Gastroesophageal sphincter (tissue), 4 donors: ENCODE data around the gene ZNF747. TPM values are rescaled to one million over a fixed set of nuclear protein-coding genes. Genes with fewer than 3 reads are reported as not detected.

Experiments
- ATAC-seq: fragments of 150-250 bp; one replicate; pipeline ENCODE4 v1.9.1; 2016; ENCODE audit warnings: mild to moderate bottlenecking, moderate library complexity
- H3K27ac ChIP-seq, 4 donors: fragments of 200-600 bp; sonication (generic) in 3 of 4; 1 replicate in 3 of 4; 2 replicates in 1 of 4; pipeline ENCODE4 v1.5.1; 2016 to 2019
- H3K27me3 ChIP-seq: fragments of 200-600 bp; sonication (generic); one replicate; pipeline ENCODE4 v1.5.1; 2019
- H3K36me3 ChIP-seq, 2 donors: fragments of 200-600 bp; sonication (generic); one replicate each; pipeline ENCODE4 v1.5.1; 2019; ENCODE audit warnings: control low read depth in 1 of 2
- H3K4me1 ChIP-seq, 3 donors: fragments of 200-600 bp; sonication (generic); 1 replicate in 2 of 3; 2 replicates in 1 of 3; pipeline ENCODE4 v1.5.1; 2016 to 2019; ENCODE audit warnings: control low read depth in 2 of 3
- H3K4me3 ChIP-seq, 2 donors: fragments of 200-600 bp; sonication (generic); one replicate each; pipeline ENCODE4 v1.5.1; 2019; ENCODE audit warnings: mild to moderate bottlenecking in 1 of 2, moderate library complexity in 1 of 2
- H3K9me3 ChIP-seq, 3 donors: fragments of 200-600 bp; sonication (generic); one replicate each; pipeline ENCODE4 v1.5.1; 2017 to 2019; ENCODE audit warnings: control low read depth in 2 of 3
- EP300 ChIP-seq: sonication (generic); formaldehyde crosslinking; IDR thresholded peaks from one replicate; pipeline ENCODE4 v1.6.1; 2017; ENCODE audit warnings: antibody characterized with exemption, mild to moderate bottlenecking
- POLR2A ChIP-seq, 2 donors: fragments of 450-650 bp; IDR thresholded peaks; one replicate each; pipeline ENCODE4 v1.6.1; 2017; ENCODE audit warnings: antibody characterized with exemption in 2 of 2, mild to moderate bottlenecking in 2 of 2, moderate library complexity in 1 of 2
- POLR2AphosphoS5 ChIP-seq: sonication (generic); formaldehyde crosslinking; IDR thresholded peaks from one replicate; pipeline ENCODE4 v1.6.1; 2017; ENCODE audit warnings: antibody characterized with exemption
- WGBS, 2 donors: methylation state at CpG; one replicate each; pipeline ENCODE4 v1.1.5; 2018; ENCODE audit warnings: low coverage in 1 of 2; 5-methylcytosine and 5-hydroxymethylcytosine counted together
- total RNA-seq, 4 donors: library from RNA; depleted of rRNA; stranded (reverse); fragments of >200 nt; gene quantifications; one replicate each; pipeline ENCODE4 v1.1.0, GENCODE V29; 2016
- TF ChIP-seq, protein P1 (sequence below), 4 experiments: fragments of 200-600 bp in 2 of 4; fragments of 450-650 bp in 2 of 4; sonication (generic) in 1 of 4; IDR thresholded peaks; one replicate each; pipeline ENCODE4 v1.5.1; 2017 to 2019; ENCODE audit warnings: antibody characterized with exemption in 4 of 4, mild to moderate bottlenecking in 2 of 4, moderate library complexity in 2 of 4

The ZNF747 gene
- total RNA-seq, 4 donors from 2014 or later = 15.3 to 31.6 (median 19.3) TPM

DNA sequence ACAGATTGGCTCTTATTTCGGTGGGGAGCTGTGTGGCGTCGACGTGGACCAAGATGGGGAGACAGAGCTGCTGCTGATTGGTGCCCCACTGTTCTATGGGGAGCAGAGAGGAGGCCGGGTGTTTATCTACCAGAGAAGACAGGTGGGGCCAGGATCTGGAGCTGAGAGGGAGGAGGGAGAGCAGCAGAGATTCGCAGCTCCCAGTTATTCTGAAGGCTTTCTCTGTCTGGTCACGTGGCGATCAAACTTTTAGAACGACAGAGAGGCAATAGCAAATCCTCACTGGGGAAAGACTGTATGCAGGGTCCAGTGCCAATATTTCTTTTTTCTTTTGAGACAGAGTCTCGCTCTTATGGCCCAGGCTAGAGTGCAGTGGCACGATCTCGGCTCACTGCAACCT, 39.9 kb downstream of the ZNF747 start:
- peaks cover 23% of the 10 kb centered on the region for H3K27me3 ChIP-seq
- H3K27ac ChIP-seq = no peak overlapping the region
- no peaks in the 10 kb centered on the region for H3K4me1 ChIP-seq
- no peaks in the 10 kb centered on the region for H3K9me3 ChIP-seq
- no peaks in the 10 kb centered on the region for H3K36me3 ChIP-seq
- TF ChIP-seq POLR2A (IDR thresholded peaks at IDR 0.05) (no peak), EP300 (no peak), POLR2AphosphoS5 (no peak)
- TF ChIP-seq, protein P1, sequence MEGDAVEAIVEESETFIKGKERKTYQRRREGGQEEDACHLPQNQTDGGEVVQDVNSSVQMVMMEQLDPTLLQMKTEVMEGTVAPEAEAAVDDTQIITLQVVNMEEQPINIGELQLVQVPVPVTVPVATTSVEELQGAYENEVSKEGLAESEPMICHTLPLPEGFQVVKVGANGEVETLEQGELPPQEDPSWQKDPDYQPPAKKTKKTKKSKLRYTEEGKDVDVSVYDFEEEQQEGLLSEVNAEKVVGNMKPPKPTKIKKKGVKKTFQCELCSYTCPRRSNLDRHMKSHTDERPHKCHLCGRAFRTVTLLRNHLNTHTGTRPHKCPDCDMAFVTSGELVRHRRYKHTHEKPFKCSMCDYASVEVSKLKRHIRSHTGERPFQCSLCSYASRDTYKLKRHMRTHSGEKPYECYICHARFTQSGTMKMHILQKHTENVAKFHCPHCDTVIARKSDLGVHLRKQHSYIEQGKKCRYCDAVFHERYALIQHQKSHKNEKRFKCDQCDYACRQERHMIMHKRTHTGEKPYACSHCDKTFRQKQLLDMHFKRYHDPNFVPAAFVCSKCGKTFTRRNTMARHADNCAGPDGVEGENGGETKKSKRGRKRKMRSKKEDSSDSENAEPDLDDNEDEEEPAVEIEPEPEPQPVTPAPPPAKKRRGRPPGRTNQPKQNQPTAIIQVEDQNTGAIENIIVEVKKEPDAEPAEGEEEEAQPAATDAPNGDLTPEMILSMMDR (IDR thresholded peaks at IDR 0.05) = no peak
- 69 to 80% methylated on average over 3 to 5 of the region's 12 CpGs for WGBS, 2 donors
- no peak overlapping the region for H3K4me3 ChIP-seq
- no peak for ATAC-seq

DNA sequence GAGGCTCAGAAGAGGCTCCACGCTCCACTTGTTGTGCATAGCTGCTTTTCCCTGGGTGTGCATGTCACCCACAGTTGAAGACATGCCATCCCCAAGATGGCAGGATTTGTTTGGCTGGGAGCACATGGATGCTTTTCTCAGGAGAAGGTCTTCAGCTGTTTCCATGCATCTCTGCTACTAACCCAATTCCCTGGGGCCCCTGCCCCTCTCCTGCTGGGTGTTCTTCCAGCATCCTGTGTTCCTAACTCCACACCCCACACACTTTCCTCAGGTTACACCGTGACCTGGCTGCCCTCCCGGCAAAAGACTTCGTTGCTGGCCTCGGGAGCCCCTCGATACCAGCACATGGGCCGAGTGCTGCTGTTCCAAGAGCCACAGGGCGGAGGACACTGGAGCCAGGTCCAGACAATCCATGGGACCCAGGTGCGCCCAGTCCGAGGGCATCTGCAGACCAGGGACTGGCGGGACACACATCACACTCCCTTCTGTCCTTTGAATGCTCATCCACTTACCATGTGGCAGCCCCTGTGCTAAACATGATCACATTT, 40.6 kb downstream of the ZNF747 start:
- 47 to 100% methylated on average over 1 to 3 of the region's 11 CpGs for WGBS, 2 donors
- TF ChIP-seq EP300 (no peak), POLR2A (IDR thresholded peaks at IDR 0.05) (no peak)
- no peak overlapping the region for H3K4me3 ChIP-seq
- no peak for ATAC-seq
- H3K36me3 ChIP-seq = no peaks in the 10 kb centered on the region
- no peak overlapping the region for H3K27ac ChIP-seq
- peaks cover 24% of the 10 kb centered on the region for H3K27me3 ChIP-seq
- H3K4me1 ChIP-seq = no peaks in the 10 kb centered on the region
- H3K9me3 ChIP-seq = no peaks in the 10 kb centered on the region

DNA sequence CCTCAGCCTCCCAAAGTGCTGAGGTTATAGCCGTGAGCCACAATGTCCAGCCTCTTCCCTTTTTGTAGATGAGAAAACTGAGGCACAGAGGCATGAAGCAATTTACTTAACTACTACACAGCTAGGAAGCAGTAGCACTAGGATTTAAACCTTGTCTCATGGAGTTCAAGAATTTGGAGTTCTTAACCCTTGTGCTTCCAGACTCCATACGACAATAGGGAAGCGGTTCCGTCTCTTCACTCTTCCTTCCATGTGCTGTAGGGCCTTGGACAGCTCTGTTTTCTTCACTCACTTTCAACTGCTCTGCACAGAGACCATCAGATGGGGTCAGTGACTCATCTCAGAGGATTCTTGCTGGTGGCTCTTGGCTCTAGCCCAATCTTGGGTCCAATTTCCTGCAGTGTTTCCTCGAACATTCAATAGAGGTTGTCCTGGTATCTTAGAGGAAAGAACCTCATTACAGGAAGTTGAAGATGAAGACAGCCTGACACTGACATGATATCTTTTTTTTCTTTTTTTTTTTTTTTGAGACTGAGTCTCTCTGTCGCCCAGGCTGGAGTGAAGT, 42.8 kb downstream of the ZNF747 start:
- Histone ChIP-seq H3K4me3 (no peak overlapping the region), H3K36me3 (no peaks in the 10 kb centered on the region), H3K27ac (no peak overlapping the region), H3K9me3 (no peaks in the 10 kb centered on the region), H3K4me1 (no peaks in the 10 kb centered on the region), H3K27me3 (peaks cover 42% of the 10 kb centered on the region)
- TF ChIP-seq POLR2AphosphoS5 (no peak), EP300 (no peak), POLR2A (IDR thresholded peaks at IDR 0.05) (no peak)
- TF ChIP-seq, protein P1 (IDR thresholded peaks at IDR 0.05) = no peak
- WGBS, 2 donors = 23 to 55% methylated on average over 4 to 5 of the region's 6 CpGs
- no peak for ATAC-seq

DNA sequence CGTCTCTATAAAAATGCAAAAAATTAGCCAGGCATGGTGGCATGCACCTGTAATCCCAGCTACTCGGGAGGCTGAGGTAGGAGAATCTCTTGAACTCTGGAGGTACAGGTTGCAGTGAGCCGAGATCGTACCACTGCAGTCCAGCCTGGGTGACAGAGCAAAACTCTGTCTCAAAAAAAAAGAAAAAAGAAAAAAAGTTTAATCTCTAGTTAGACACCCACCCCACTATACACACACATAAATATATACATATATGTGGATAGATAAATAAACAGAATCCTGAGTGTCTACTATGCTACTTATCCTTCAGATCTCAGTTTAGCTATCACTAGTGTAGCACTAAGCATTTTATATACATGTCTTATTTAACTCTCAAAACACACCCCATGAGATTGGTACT, 43.4 kb downstream of the ZNF747 start:
- WGBS, 2 donors = 85 to 94% methylated on average over 3 to 4 of the region's 4 CpGs
- H3K36me3 ChIP-seq = no peaks in the 10 kb centered on the region

DNA sequence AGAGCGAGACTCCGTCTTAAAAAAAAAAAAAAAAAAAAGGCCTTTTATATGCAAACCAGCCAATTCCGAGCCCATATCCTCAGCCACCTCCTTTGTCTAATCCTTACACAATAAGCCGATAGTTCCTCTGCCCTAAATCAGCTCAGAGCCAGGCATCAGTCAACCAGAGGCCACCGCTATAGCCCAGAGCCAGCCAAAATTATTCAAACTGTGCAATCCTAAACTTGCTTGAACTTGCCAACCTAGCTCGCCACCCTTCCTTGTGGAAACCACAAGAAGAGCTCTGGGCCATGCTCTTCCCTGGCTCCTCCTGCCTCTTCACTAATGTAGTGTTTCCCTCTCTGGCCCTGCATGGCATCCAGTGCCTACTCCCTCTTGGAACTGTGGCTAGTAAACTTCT, 44.4 kb downstream of the ZNF747 start:
- no peak overlapping the region for H3K4me3 ChIP-seq
- no peaks in the 10 kb centered on the region for H3K36me3 ChIP-seq
- WGBS, 2 donors = 68 to 75% methylated on average over 5 to 6 of the region's 6 CpGs
- H3K27ac ChIP-seq = no peak overlapping the region
- H3K27me3 ChIP-seq = peaks cover 31% of the 10 kb centered on the region
- no peak for ATAC-seq
- H3K4me1 ChIP-seq = no peaks in the 10 kb centered on the region
- H3K9me3 ChIP-seq = no peaks in the 10 kb centered on the region
- TF ChIP-seq POLR2AphosphoS5 (no peak), POLR2A (IDR thresholded peaks at IDR 0.05) (no peak), EP300 (no peak)
- TF ChIP-seq, protein P1 (IDR thresholded peaks at IDR 0.05) = no peak

More for the DNA sequence above, 43.4 kb downstream of the ZNF747 start:
- Histone ChIP-seq H3K9me3 (no peaks in the 10 kb centered on the region), H3K4me1 (no peaks in the 10 kb centered on the region), H3K4me3 (no peak overlapping the region), H3K27ac (no peak overlapping the region), H3K27me3 (peaks cover 41% of the 10 kb centered on the region)
- no peak for ATAC-seq
- no peak for TF ChIP-seq POLR2AphosphoS5
- TF ChIP-seq, protein P1 (IDR thresholded peaks at IDR 0.05) = no peak
- no peak for TF ChIP-seq POLR2A (IDR thresholded peaks at IDR 0.05)
- TF ChIP-seq EP300 = no peak
